ENCODE results near the gene DNAI7. TPM values are rescaled to one million over a fixed set of nuclear protein-coding genes. Genes with fewer than 3 reads are reported as not detected.

DNAI7 gene
- total and polyA plus RNA-seq, 4 donors, result 0.07 to 0.17 (median 0.14) TPM; not detected in 1

- Histone ChIP-seq H3K4me1 (ENCODE audit: control insufficient read depth in 4 of 4, insufficient read depth in 4 of 4, low read length in 3 of 4) (no peaks in the 10 kb centered on the region), H3K9me3 (ENCODE audit: control insufficient read depth in 4 of 4, low read length in 3 of 4) (no peaks in the 10 kb centered on the region), H3K27ac (ENCODE audit: low read depth in 1 of 2, low read length in 2 of 2) (no peak overlapping the region), H3K9ac (ENCODE audit: low read depth in 1 of 2, low read length in 2 of 2) (no peak overlapping the region), H3K27me3 (ENCODE audit: control insufficient read depth in 4 of 4, insufficient read depth in 4 of 4, low read length in 3 of 4) (no peaks in the 10 kb centered on the region), H3K4me3 (ENCODE audit: low read depth in 1 of 3, low read length in 3 of 3) (no peak overlapping the region), H3K36me3 (ENCODE audit: control insufficient read depth in 4 of 4, insufficient read depth in 3 of 4, low read depth in 1 of 4, low read length in 3 of 4) (no peaks in the 10 kb centered on the region)
- no peak for DNase-seq (ENCODE audit: low spot score)
- 75% methylated on average over 6 of the region's 6 CpGs for WGBS
- TF ChIP-seq ZBTB33 (IDR thresholded peaks at IDR 0.05) (no peak), GABPA (IDR thresholded peaks at IDR 0.05 in 1 of 2, conservative IDR thresholded peaks at IDR 0.05 in 1 of 2) (no peak), TAF1 (conservative IDR thresholded peaks at IDR 0.05) (no peak), RAD21 (IDR thresholded peaks at IDR 0.05) (no peak), RXRA (IDR thresholded peaks at IDR 0.05) (no peak), HNF4G (IDR thresholded peaks at IDR 0.05) (no peak), SP1 (IDR thresholded peaks at IDR 0.05) (no peak), FOXA2 (IDR thresholded peaks at IDR 0.05) (no peak), EGR1 (IDR thresholded peaks at IDR 0.05; ENCODE audit: low read depth in 2 of 2) (no peak), NR2F2 (IDR thresholded peaks at IDR 0.05) (no peak), ATF3 (IDR thresholded peaks at IDR 0.05) (no peak), CTCF (IDR thresholded peaks at IDR 0.05; ENCODE audit: low read depth, low read length, missing input control) (no peak), YY1 (IDR thresholded peaks at IDR 0.05) (no peak), HNF4A (conservative IDR thresholded peaks at IDR 0.05) (no peak), FOXA1 (IDR thresholded peaks at IDR 0.05) (no peak)
- TF ChIP-seq, protein P1, sequence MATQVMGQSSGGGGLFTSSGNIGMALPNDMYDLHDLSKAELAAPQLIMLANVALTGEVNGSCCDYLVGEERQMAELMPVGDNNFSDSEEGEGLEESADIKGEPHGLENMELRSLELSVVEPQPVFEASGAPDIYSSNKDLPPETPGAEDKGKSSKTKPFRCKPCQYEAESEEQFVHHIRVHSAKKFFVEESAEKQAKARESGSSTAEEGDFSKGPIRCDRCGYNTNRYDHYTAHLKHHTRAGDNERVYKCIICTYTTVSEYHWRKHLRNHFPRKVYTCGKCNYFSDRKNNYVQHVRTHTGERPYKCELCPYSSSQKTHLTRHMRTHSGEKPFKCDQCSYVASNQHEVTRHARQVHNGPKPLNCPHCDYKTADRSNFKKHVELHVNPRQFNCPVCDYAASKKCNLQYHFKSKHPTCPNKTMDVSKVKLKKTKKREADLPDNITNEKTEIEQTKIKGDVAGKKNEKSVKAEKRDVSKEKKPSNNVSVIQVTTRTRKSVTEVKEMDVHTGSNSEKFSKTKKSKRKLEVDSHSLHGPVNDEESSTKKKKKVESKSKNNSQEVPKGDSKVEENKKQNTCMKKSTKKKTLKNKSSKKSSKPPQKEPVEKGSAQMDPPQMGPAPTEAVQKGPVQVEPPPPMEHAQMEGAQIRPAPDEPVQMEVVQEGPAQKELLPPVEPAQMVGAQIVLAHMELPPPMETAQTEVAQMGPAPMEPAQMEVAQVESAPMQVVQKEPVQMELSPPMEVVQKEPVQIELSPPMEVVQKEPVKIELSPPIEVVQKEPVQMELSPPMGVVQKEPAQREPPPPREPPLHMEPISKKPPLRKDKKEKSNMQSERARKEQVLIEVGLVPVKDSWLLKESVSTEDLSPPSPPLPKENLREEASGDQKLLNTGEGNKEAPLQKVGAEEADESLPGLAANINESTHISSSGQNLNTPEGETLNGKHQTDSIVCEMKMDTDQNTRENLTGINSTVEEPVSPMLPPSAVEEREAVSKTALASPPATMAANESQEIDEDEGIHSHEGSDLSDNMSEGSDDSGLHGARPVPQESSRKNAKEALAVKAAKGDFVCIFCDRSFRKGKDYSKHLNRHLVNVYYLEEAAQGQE (IDR thresholded peaks at IDR 0.05), result no peak
- TF ChIP-seq, protein P2, sequence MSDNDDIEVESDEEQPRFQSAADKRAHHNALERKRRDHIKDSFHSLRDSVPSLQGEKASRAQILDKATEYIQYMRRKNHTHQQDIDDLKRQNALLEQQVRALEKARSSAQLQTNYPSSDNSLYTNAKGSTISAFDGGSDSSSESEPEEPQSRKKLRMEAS (IDR thresholded peaks at IDR 0.05), result no peak
Observed at GRCh38 chr12:25135531-25136154, 59.3 kb downstream of the DNAI7 start.

Data from liver (tissue), 9 donors.